GM19043 (cell line): ENCODE results near the gene ZBTB6.

Experiments used
- ATAC-seq: cut with Tn5 transposase; IDR thresholded peaks from one replicate; pipeline ENCODE4 v1.9.1; 2021; ENCODE audit warnings: low read depth; ENCODE audit not compliant: unreplicated experiment

Gene ZBTB6, protein sequence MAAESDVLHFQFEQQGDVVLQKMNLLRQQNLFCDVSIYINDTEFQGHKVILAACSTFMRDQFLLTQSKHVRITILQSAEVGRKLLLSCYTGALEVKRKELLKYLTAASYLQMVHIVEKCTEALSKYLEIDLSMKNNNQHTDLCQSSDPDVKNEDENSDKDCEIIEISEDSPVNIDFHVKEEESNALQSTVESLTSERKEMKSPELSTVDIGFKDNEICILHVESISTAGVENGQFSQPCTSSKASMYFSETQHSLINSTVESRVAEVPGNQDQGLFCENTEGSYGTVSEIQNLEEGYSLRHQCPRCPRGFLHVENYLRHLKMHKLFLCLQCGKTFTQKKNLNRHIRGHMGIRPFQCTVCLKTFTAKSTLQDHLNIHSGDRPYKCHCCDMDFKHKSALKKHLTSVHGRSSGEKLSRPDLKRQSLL

DNA sequence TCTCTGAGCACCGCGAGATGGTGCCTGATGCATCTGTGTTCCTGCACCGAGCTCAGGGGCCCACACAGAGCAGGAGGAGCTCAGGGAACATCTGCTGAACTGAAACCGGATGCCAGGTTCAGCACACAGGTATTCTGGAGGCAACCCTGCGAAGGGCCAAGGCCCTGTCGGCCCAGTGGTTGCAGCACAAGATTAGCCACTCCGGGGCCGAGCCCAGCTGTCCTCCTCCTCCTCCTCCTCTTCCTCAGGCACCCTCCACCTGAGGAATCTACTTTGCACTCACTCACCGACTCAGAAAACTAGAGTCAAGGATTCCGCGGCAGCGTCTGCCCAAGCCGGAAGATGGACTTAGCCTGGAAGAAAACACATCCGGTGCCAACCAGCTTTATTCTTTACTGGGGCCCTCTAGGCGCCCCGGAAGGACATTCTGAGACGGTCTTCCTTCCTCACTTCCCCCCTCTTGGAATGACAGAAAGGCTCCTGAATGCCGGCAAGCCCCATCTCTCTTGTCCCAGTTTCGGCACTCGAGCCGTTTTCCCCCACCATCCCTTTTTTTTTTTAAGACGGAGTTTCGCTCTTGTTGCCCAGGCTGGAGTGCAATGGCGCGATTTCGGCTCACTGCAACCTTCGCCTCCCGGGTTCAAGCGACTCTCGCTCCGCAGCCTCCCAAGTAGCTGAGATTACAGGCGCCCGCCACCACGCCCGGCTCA is at the start of gene ZBTB6:
Gene ZBTB6 (minus strand): TSS at position 360 of the 710 bp plus-strand sequence. CDS start 1,251 bp downstream, outside the sequence.
- ATAC-seq: peak; percentile 97

DNA sequence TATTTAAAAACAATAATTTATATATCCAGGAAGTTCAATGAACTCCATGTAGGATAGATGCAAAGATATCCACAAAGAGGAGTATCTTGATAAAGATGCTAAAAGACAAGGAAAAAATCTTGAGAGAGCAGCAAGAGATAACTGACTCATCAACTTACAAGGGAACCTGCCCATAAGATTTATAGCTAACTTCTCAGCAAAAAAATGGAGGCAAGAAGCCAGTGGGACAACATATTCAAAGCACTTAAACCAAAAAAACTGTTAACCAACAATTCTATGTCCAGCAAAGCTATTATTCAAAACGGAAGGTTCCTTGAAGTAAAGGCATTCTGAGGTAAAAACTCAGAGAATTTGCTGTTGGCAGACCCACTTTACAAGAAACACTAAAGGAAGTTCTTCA is 48.0 kb upstream of the ZBTB6 start:
- no peak for ATAC-seq

DNA sequence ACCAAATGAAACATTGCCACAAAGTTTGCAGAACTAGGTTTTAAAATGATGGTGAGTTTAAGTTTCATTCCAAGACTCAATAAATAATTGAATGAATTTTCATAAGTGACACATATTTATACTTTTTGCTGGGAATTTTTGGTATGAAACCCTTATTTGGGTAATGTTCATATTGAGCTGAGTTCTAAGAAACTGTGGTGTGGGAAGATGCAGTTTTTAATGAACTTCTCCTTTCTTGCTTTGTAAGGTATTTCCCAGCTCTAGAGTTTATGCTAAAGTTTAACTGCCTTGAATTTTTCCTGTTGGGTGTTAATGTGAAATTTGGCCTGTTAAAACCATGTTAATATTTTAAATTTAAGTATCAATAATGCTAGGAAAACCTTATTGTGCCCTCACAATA is 42.8 kb upstream of the ZBTB6 start:
- no peak for ATAC-seq

DNA sequence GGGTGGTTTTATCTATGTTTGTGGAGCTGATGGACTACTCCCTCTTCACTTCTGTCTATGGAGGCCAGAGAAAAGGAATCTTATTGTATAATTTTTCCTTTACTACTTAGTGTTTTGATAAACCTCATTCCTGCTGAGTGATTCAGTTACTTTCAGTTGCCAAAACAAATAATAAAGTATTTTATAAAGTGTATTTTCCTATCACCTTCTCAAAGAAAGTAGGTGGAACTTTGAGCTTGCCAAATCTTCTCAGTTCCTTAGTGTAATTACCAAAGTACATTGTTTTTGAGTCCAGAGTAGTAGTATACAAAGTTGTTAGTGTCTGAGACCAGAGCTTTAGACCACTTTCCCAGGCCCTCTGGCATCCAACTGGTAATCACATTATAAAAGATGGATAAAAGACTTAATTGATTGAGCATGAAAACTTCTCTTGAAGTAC is 41.1 kb upstream of the ZBTB6 start:
- no peak for ATAC-seq

DNA sequence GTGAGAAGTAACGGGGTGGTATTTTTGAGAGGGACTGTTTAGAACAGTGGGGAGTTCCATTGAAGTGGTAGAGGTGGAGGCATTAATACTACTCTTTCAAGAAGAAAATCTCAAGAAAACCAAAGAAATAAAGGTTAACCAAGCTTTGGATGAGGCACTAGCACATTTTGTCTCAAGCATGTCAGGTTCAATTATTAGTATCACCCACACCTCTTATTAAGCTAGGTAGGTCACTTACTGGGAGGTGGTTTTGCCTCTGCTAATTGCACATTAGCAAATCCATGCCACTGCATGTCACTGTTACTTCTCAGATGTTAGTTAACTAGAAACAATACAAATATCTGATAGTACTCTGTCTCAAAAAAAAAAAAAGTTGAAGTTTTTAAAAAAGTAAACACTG is 37.9 kb upstream of the ZBTB6 start:
- ATAC-seq: no peak

DNA sequence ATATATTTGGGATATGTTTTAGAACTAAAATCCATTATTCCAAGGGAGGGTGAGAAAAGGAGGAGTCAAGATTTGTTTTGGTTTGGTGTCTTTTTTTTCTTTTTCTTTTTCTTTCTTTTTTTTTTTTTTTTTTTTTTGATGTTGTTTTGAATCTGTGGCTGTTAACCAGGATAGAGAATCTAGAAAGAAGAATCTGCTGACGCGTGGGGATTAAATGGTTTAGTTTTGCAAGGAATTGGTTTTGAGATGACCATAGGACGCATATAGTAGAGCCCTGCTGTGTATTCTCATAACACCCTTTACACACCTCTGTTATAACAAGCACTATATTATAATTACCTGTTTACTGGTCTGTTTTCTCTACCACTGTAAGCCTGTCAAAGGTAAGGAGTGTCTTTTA is 37.1 kb upstream of the ZBTB6 start:
- no peak for ATAC-seq

DNA sequence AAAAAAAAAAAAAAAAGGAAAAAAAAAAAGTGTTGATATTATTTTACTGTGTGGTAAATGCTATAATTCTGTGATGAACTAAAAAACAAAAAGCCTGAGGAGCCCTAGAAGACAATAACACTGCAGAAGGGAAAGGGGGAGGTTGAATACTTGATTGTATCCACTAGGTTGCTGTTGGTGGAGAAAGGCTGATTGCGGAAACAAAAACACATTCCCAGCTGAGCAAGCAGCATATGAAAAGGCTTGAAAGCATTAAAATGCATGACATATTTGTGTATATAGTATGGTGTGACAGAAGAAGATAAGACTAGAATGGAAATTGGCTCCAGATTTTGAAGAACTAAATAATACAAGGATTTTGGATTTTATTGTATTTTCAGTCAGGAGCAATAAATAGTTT is 36.6 kb upstream of the ZBTB6 start:
- ATAC-seq: no peak

DNA sequence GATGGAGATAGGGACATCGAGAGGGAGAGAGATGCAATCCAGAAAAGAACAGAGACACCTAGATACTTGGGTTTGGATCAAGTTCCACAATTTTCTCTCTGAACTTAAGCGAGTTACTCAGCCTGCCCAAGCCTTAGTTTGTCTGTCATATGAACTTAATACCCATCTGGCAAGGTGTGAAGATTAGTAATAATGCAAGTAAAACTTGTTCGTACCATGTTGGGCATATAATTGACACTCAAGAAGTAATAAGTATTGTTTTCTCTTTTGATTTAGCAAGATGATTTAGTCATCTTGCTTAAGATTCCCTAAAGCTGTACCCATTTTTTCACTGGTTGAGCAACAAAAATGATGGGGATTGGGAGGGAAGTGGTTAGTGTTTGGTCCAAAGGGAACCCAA is 35.2 kb upstream of the ZBTB6 start:
- no peak for ATAC-seq

DNA sequence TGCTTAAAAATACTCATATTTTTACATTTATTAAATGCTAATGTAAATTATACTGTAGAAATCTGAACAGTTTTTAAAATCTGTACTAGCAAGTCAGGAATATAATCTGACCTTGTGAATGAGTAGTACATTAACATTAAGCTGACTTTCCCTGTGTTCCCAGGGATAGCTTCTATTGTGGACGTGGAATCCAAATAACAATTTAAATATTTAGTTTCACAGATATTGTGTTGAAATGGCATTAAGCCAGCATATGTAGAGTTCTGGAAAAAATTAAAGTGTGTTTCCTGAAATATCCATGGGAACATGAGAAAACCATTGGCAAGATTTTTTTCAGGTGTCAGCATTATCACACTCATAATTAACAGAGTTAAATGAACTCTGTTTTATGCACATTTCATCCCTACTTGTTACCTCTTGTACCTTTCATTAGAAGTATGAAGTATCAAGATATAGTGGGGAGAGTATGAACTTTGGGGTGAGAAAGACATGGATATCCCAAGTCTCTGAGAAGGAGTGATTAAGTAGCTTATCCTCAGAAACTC is 33.4 kb upstream of the ZBTB6 start:
- no peak for ATAC-seq

DNA sequence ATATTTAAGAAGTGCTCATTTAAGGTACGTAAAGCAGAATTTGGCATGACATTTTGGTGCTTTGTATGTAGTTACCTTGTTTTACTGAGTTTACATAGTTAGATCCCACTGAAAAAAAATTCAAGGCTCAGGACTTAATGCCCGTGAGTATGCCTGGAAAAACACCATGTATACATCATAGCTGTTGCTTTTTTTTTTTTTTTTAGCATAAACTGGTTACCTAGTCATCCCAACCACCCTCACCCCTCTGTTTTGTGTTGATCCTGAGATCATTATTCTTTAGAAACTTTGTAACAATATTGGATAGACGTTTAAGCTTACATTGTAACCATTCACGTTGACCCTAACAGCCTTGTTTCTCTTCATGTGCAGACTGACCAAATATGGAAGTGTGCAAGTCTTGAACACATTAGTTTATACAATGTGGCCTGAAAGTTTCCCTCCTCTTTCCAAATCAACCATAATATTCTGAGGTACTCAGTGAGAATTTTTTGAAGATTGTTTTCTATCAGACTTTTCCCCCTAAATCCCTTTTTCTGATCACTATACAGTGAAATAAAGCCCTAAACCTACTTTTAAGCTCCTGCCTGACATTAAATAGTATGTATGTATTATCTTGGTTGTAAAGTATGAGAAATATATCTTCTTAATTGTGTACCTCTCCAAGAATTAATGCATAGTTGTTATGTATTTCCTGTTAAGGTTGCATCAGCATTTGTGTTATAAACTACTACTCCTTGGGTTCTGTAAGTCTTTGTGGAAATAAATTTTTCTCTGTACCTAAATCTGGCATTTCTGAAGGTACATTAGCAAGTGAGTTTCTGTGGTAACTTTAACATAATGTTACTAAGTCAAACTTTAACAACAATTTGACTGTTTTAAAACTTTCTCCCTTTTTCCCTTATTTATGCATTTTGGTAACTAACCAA is 32.1 kb upstream of the ZBTB6 start:
- ATAC-seq: no peak

DNA sequence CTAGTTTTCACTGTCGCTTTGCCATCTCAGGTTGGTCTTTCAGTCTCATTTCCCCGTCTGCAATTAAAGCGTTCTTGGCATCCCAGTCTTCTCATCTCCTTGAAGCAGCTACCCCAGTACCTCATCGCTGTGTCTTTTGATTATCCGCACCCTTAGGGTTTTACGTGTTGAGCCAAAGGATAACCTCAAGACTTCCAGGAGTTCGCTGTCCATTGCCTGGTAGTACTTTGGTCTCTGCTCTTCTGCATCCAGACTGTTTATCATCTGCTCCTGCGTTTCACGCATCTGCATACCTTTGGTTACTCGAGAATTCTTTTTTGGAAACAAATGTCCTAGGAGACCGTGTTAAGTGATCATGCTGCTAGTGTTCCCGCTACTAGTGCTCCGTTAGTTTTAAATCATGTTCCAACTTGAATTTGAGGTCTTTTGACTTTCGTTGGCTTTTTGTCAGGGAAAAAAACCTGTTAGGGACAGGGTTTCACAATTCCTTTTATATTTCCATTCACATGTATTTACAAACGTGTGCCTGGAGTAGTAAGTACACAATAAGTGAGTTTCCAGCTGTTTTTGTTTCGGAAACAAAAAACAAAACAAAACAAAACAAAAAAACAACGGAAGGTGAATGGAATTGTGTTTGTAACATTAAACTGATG is 28.6 kb upstream of the ZBTB6 start:
- ATAC-seq: no peak

DNA sequence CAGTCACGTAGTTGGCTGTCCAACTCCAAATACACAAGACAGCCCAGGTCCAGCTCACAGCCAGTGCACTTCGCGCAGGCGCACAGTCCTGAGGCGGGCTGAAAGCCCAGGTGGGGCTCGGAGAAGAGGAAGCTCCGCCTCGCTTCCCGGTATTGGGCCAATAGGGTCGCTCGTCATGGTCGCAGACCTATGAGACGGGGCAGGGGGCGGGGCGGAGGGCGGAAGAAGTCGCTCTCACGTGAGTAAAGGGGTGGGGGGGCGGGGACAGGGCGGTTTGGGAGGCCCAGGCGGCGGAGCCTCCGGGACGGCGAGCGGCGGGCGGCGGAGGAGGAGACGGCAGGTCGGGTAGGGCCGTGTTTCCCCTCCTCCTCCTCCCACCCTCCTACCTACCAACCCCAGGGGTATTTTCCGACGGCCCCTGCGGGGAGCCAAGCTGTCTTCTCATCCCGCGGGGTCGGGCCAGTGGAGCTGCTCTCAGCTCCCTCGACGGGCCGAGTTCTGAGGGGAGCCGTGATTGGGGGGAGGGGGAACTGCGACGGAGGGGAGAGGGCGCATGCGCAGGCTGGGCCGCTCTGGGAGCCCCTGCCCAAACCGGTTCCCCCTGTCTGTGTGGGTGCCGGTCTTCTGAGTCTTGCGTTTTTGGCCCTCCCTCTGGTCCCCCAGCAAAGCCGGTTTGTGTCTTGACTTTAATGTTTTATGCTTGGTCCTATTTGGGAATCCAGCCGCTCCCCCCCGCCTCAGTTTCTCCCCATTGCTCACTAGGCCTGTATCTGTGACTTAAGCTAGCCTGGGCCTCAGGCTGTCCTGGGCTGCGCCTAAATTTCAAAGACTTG is 27.8 kb upstream of the ZBTB6 start, which contains the start of gene RABGAP1:
Gene RABGAP1 (plus strand): TSS at position 272 of the 833 bp plus-strand sequence. CDS start 16,040 bp downstream, outside the sequence.
- ATAC-seq: peak; percentile 98

DNA sequence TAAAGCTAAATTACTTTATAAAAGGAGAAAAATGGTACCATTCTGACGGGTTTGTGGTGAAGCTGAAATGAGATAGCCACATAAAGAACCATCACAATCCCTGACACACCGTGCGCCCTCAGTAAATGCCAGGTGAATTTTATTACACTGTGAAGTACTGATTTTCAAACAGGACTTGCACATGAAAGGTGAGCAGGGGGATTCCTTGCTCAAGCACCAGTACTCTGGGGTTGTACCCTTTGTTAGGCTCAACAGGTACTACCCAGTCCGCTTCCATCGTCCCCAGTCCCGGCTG is 27.3 kb upstream of the ZBTB6 start:
- ATAC-seq: no peak

DNA sequence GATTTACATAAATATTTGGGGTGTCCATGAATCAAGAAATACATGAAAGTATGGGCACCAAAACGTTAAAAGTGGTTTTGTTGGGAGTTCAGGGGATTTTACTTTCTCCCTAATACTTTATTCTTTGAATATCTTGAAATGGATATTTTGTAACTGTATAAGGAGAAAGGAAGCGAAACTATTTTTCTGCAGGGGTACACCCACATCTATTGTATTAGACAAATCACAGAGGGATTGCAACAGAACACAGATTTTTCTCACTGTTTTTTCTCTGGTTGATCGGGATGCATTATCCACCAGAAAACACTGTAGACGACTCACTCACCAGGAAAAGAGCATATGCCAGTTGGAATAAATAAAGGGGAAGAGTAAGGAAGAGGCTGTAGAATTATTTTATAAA is 26.5 kb upstream of the ZBTB6 start:
- no peak for ATAC-seq

DNA sequence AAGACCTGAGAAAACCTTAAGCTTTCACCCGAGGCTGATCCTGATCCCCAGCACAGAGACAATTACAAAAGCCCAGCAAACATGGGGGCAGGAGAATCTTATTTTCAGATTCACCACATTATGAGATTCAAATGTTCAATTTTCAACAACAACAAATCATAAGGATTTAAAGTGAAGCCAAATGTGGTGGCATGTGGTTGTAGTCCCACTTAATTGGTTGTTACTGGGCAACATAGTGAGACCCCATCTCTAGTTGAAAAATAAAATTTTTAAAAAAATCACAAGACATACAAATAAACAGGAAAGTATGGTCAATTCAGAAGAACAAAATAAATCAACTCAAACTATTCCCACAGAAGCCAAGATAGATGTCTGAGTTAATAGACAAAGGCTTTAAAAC is 23.8 kb upstream of the ZBTB6 start:
- no peak for ATAC-seq

DNA sequence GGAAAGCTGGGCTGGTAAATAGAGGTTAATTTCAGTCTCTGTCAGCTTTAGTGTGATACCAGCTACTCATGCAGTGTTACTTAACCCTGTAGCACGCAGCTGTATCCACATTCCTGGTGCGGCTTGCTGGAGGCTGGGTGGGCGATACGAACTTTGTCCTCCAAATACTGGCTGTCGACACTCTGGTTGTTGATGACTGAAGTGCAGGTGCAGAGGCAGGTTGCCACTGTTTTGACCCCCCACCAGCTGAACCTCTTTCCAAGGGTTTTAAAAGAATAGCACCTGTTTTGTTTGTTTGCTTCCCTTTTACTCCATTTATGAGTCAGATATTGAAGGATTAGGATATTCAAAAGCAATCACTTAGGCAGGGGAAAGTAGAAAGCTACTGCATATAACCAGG is 23.3 kb upstream of the ZBTB6 start:
- ATAC-seq: no peak

DNA sequence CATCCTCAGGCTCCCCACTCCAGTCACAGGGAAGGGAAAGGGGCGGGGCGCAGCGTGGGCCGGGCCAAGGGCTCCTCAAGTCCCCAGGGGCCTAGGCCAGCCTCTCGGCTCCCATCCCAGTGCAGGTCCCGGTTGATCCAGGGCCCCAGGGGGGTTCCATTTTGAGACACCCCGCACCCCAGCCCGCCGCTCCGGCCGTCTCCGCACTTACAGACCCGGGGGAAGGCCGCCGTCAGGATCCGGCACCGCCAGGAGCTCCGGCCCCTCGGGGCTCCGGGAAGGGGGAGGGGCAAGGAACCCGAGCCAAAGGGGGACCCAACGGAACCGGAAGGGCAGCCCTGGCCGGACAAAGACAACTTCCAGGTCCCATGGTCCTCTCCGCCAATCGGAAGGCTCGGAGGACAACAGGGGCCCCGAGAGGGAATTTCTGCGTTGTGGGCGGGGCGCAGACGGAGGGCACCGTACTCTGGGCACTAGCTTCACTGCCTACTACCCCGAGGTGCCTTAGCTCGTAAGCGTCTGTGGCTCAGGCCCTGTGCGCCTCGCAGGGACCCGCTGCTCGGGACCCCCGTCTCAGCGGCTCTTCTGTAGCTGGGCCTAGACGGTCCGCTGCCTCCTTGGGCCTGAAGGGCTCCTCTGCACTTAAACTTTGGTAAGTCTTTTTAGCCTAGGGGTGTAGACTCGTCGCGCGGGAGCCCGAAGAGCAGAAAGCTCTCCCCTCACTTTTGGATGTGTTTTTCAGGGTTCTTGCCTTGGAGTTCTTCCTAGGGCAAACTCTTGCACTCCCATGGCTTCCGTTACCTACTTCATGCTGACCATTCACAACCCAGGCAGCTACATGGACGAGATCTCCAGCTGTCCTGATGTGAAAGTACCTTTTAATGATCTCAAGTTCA is 18.4 kb upstream of the ZBTB6 start, which contains the start of gene ZBTB26:
Gene ZBTB26 (minus strand): TSS at position 287 of the 896 bp plus-strand sequence. CDS start 11,578 bp downstream, outside the sequence.
- ATAC-seq: peak; percentile 95

DNA sequence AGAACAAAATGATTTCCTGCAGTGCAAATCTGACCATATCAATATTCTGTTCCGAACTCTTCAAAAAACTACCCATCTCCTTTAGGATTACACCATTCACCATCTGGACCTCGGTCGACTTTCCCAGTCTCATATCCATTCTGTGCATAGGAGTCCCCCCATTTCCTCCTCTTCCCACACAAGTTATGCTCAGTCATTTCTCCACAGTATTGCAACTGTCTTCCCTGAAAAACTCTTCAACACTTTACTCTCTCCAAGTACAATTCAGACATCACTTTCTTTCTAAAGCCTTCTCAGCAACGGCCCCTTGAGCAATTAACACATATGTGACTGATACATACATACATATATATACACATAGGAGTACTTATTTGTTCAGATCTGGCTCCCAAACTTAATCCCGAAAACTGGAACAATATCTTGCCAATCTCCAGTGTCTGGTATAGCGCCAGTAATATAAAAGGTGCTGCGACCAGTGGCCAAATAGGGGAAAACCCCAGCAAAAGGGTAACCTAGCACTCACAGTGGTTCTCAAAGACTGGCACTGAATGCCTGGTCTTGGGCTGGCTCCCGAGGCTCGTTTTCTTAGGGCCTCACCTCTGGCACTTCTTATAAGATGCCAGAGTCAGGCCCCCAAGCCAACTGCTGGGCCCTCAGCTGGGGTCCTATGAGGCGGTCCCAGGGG is 17.6 kb upstream of the ZBTB6 start:
- peak; percentile 18 for ATAC-seq
